ENCODE measurements around the gene NUDT14.
A peak's percentile ranks its signal among the peaks of the same experiment; 100 is the strongest.

Gene NUDT14

GRCh38 chr14:105172476-105172875 lies 8.6 kb downstream of the NUDT14 start:
- no peak for DNase-seq

GRCh38 chr14:105171004-105171673 lies 10.0 kb downstream of the NUDT14 start:
- no peak for DNase-seq

- DNase-seq: no peak
These were observed 11.1 kb downstream of the NUDT14 start for GRCh38 chr14:105169776-105170655.

GRCh38 chr14:105168979-105169507 lies 12.1 kb downstream of the NUDT14 start:
- no peak for DNase-seq

- DNase-seq: peak in 1 of 2 experiments; percentile 73
These were observed 12.6 kb downstream of the NUDT14 start, which contains the start of gene JAG2 for GRCh38 chr14:105168496-105168978. JAG2 (minus strand) TSS chr14:105168776; CDS start chr14:105168420, 356 bp downstream.

- no peak for DNase-seq
These were observed 13.1 kb downstream of the NUDT14 start for GRCh38 chr14:105168093-105168420.

GRCh38 chr14:105167303-105168092 lies 13.6 kb downstream of the NUDT14 start:
- peak in 1 of 2 experiments; percentile 63 for DNase-seq

- peak in 1 of 2 experiments; percentile 48 for DNase-seq
These were observed 14.4 kb downstream of the NUDT14 start for GRCh38 chr14:105166571-105167302.

- no peak for DNase-seq
These were observed 15.2 kb downstream of the NUDT14 start for GRCh38 chr14:105165761-105166485.

- DNase-seq: no peak
These were observed 15.9 kb downstream of the NUDT14 start for GRCh38 chr14:105165134-105165704.

GRCh38 chr14:105163040-105163742 lies 17.9 kb downstream of the NUDT14 start:
- DNase-seq: no peak

GRCh38 chr14:105162669-105162979 lies 18.5 kb downstream of the NUDT14 start:
- DNase-seq: no peak

- no peak for DNase-seq
These were observed 19.0 kb downstream of the NUDT14 start for GRCh38 chr14:105161964-105162668.

GRCh38 chr14:105161309-105161708 lies 19.8 kb downstream of the NUDT14 start:
- DNase-seq: no peak

- DNase-seq: no peak
These were observed 20.3 kb downstream of the NUDT14 start for GRCh38 chr14:105160776-105161175.

- DNase-seq: no peak
These were observed 21.8 kb downstream of the NUDT14 start for GRCh38 chr14:105159344-105159743.

GRCh38 chr14:105158794-105159193 lies 22.3 kb downstream of the NUDT14 start:
- DNase-seq: no peak

- DNase-seq: no peak
These were observed 23.2 kb downstream of the NUDT14 start for GRCh38 chr14:105157872-105158271.

- DNase-seq: no peak
These were observed 24.4 kb downstream of the NUDT14 start for GRCh38 chr14:105156414-105157375.
